K562 (cell line): ENCODE data around the gene NEU3. TPM values are rescaled to one million over a fixed set of nuclear protein-coding genes. Genes with fewer than 3 reads are reported as not detected.
A peak's percentile ranks its signal among the peaks of the same experiment; 100 is the strongest.

Experiments used
- ATAC-seq: fragments of 200-7000 bp; cut with Tn5 transposase; 3 replicates; pipeline ENCODE4 v1.9.1; 2020; ENCODE audit warnings: moderate library complexity
- BruUV-seq: library from RNA; stranded (reverse); fragments of 400-500 nt; replicated peaks from 2 replicates; lab custom pipeline; 2021; lab: Mats Ljungman, UMichigan
- CTCF ChIA-PET: fragments of 300-600 bp; formaldehyde crosslinking; extraction: SDS; loops from one replicate; lab custom pipeline; 2021; ENCODE audit warnings: low intra/inter-chr PET ratio; lab: Yijun Ruan, JAX
- POLR2A ChIA-PET: fragments of 300-600, 350-650 bp; sonication (Branson Sonifier 250); formaldehyde crosslinking; extraction: SDS; loops from one replicate; lab custom pipeline; 2021; ENCODE audit warnings: antibody characterized with exemption, inconsistent platforms; lab: Yijun Ruan, JAX
- DNase-seq, 4 experiments: peaks; one replicate each; pipeline versions ENCODE4 v3.0.0 to v3.0.0-alpha.2; 2011 to 2018; ENCODE audit warnings: low spot score in 3 of 4, mixed read lengths in 3 of 4; ENCODE audit errors: extremely low read depth in 1 of 4
- FAIRE-seq: peaks from 2 replicates; lab custom pipeline; 2011; peaks lifted over from hg19 to GRCh38; lab: Jason Lieb, UNC
- H2AFZ ChIP-seq: 2 replicates; pipeline ENCODE4 v1.6.0; 2011; ENCODE audit warnings: low read depth, low read length, control low read depth, inconsistent platforms
- H3K27ac ChIP-seq: fragments of 200-600 bp; 3 replicates; pipeline ENCODE4 v1.8.0; 2011; ENCODE audit warnings: low read depth, mild to moderate bottlenecking, control low read depth, inconsistent platforms, low read length, moderate library complexity, mixed read lengths; ENCODE audit errors: extremely low read depth
- H3K27me3 ChIP-seq, 2 experiments: fragments of 300-600 bp in 1 of 2; 2 replicates in 1 of 2; 3 replicates in 1 of 2; pipeline versions ENCODE4 v1.6.0 to v1.8.0; 2011; ENCODE audit warnings: inconsistent platforms in 2 of 2, low read length in 2 of 2, mild to moderate bottlenecking in 1 of 2, mixed read lengths in 1 of 2, moderate library complexity in 1 of 2; ENCODE audit not compliant: control insufficient read depth in 2 of 2, insufficient read depth in 2 of 2
- H3K36me3 ChIP-seq: fragments of 300-600 bp; 3 replicates; pipeline ENCODE4 v1.8.0; 2011; ENCODE audit warnings: mild to moderate bottlenecking, low read length, inconsistent platforms; ENCODE audit not compliant: control insufficient read depth, insufficient read depth
- H3K4me1 ChIP-seq, 2 experiments: fragments of 200-600 bp in 1 of 2; replicated peaks in 1 of 2; 2 replicates in 1 of 2; 3 replicates in 1 of 2; pipeline versions ENCODE4 v1.5.1 to v1.8.0; 2011; ENCODE audit warnings: inconsistent platforms in 2 of 2, low read length in 2 of 2, mild to moderate bottlenecking in 1 of 2, mixed read lengths in 1 of 2, moderate library complexity in 1 of 2; ENCODE audit not compliant: control insufficient read depth in 2 of 2, insufficient read depth in 2 of 2
- H3K4me2 ChIP-seq: 2 replicates; pipeline ENCODE4 v1.6.1; 2011; ENCODE audit warnings: low read length, control low read depth, inconsistent platforms, mixed read lengths; ENCODE audit not compliant: insufficient read depth
- H3K4me3 ChIP-seq: fragments of 200-600 bp; sonication (generic), shearing (Covaris generic); 2 replicates; pipeline ENCODE4 v1.5.1; 2016; ENCODE audit warnings: control low read depth, inconsistent platforms
- H3K79me2 ChIP-seq: fragments of 200-600 bp; 3 replicates; pipeline ENCODE4 v1.8.0; 2011; ENCODE audit warnings: low read length, inconsistent platforms; ENCODE audit not compliant: control insufficient read depth, insufficient read depth
- H3K9ac ChIP-seq, 2 experiments: 2 replicates each; pipeline versions ENCODE4 v1.6.0 to v1.6.1; 2011; ENCODE audit warnings: low read depth in 2 of 2, low read length in 2 of 2, control low read depth in 1 of 2, inconsistent platforms in 1 of 2, mild to moderate bottlenecking in 1 of 2, mixed read lengths in 1 of 2; ENCODE audit not compliant: insufficient read depth in 1 of 2
- H3K9me1 ChIP-seq: one replicate; pipeline ENCODE4 v1.6.0; 2011; ENCODE audit warnings: inconsistent platforms, mild to moderate bottlenecking, low read length, moderate library complexity; ENCODE audit not compliant: control insufficient read depth, insufficient read depth
- H3K9me3 ChIP-seq: replicated peaks from 2 replicates; pipeline ENCODE4 v1.5.1; 2011; ENCODE audit warnings: low read depth, low read length, inconsistent platforms; ENCODE audit not compliant: control insufficient read depth, insufficient read depth
- H4K20me1 ChIP-seq: replicated peaks from 2 replicates; pipeline ENCODE4 v1.6.1; 2011; ENCODE audit warnings: low read length, inconsistent platforms, mixed read lengths; ENCODE audit not compliant: control insufficient read depth, insufficient read depth
- C11orf30 ChIP-seq: fragments of 450-650 bp; IDR thresholded peaks from 2 replicates; pipeline ENCODE4 v1.6.1; 2016; ENCODE audit warnings: low read depth, mild to moderate bottlenecking
- CBX3 ChIP-seq, 2 experiments: IDR thresholded peaks; 1 replicate in 1 of 2; 2 replicates in 1 of 2; pipeline ENCODE4 v1.6.1; 2012; ENCODE audit warnings: inconsistent platforms in 2 of 2, low read length in 2 of 2, borderline replicate concordance in 1 of 2, control low read depth in 1 of 2
- CCNT2 ChIP-seq: IDR thresholded peaks from 2 replicates; pipeline ENCODE4 v1.6.1; 2011; ENCODE audit warnings: borderline replicate concordance, low read depth, mild to moderate bottlenecking, moderate library complexity, mixed read lengths, low read length; ENCODE audit not compliant: insufficient read length; ENCODE audit errors: extremely low read depth
- EGR1 ChIP-seq: fragments of 450-650 bp; conservative IDR thresholded peaks from 2 replicates; pipeline ENCODE4 v1.6.1; 2017; ENCODE audit warnings: mild to moderate bottlenecking
- FOS ChIP-seq: IDR thresholded peaks from 3 replicates; pipeline ENCODE4 v1.6.1; 2011; ENCODE audit not compliant: insufficient read length; ENCODE audit errors: extremely low read depth
- MAFF ChIP-seq: IDR thresholded peaks from 2 replicates; pipeline ENCODE4 v1.6.1; 2012; ENCODE audit warnings: low read length, improper control_type of control experiment
- NCOA1 ChIP-seq: fragments of 450-650 bp; IDR thresholded peaks from 2 replicates; pipeline ENCODE4 v1.6.1; 2016; ENCODE audit warnings: low read depth
- NCOR1 ChIP-seq: fragments of 450-650 bp; IDR thresholded peaks from 2 replicates; pipeline ENCODE4 v1.6.1; 2016; ENCODE audit warnings: mild to moderate bottlenecking, moderate library complexity
- RBFOX2 ChIP-seq: fragments of 200-400 bp; formaldehyde crosslinking; IDR thresholded peaks from 2 replicates; pipeline ENCODE4 v1.6.1; 2017; ENCODE audit warnings: low read depth, mild to moderate bottlenecking, low read length, moderate library complexity
- SP2 ChIP-seq: IDR thresholded peaks from 2 replicates; pipeline ENCODE4 v1.6.1; 2011; ENCODE audit warnings: mild to moderate bottlenecking, low read depth, low read length, moderate library complexity; ENCODE audit not compliant: poor library complexity, severe bottlenecking; ENCODE audit errors: extremely low read depth
- TBL1XR1 ChIP-seq, 2 experiments: IDR thresholded peaks; 2 replicates each; pipeline ENCODE4 v1.6.1; 2012; ENCODE audit warnings: improper control_type of control experiment in 2 of 2, low read length in 2 of 2, mild to moderate bottlenecking in 1 of 2
- XRCC4 ChIP-seq: IDR thresholded peaks from one replicate; pipeline ENCODE4 v1.6.1; 2011; ENCODE audit not compliant: insufficient read depth, insufficient read length; ENCODE audit errors: extremely low read depth
- whole genome bisulfite sequencing: fragments of 100-300 bp; shearing (Covaris generic); methylation state at CpG from one replicate; pipeline ENCODE4 v1.1.6; 2016; ENCODE audit warnings: low coverage, mixed read lengths; ENCODE audit not compliant: insufficient coverage; ENCODE audit errors: missing lambda C conversion rate; 5-methylcytosine and 5-hydroxymethylcytosine counted together
- in situ Hi-C: fragments of 300-500 bp; cut with MboI; formaldehyde crosslinking; loops from 4 replicates; pipeline ENCODE4 v1.15.0; 2018; ENCODE audit warnings: inconsistent platforms, mixed read lengths
- intact Hi-C: fragments of 100-400 bp; cut with micrococcal nuclease; formaldehyde crosslinking; loops from 2 replicates; pipeline ENCODE4 v1.14.2; 2022
- polyA plus RNA-seq, 8 experiments: library from polyadenylated mRNA; depleted of rRNA in 4 of 8; stranded (reverse) in 5 of 8; unstranded in 3 of 8; fragments of >200 nt; fragmentation: Nextera tagmentation in 2 of 8; fragmentation: Illumina TruSeq in 1 of 8; extraction: Ambion mirVana in 2 of 8; extraction: Trizol in 1 of 8; gene quantifications; 2 replicates each; pipeline versions ENCODE4 v1.2.1 to v1.2.3, GENCODE V29; 2011 to 2014; ENCODE audit warnings: inconsistent platforms in 1 of 8, missing spikeins in 1 of 8
- total RNA-seq, 7 experiments: library from RNA; depleted of rRNA in 6 of 7; stranded (reverse); fragments of >200 nt in 6 of 7; fragmentation: Illumina TruSeq in 2 of 7; extraction: Trizol in 2 of 7; gene quantifications; 2 replicates each; pipeline versions ENCODE4 v1.2.1 to v1.2.3, GENCODE V29; 2011 to 2021; ENCODE audit warnings: low replicate concordance in 1 of 7
- TF ChIP-seq, protein P1 (sequence below): sonication (generic); formaldehyde crosslinking; IDR thresholded peaks from 2 replicates; pipeline ENCODE4 v1.8.0; 2022; ENCODE audit warnings: mild to moderate bottlenecking, missing genetic modification reagents
- TF ChIP-seq, protein P2 (sequence below): fragments of 250-450 bp; sonication (Bioruptor Pico); IDR thresholded peaks from 2 replicates; pipeline ENCODE4 v1.5.0; 2020; ENCODE audit warnings: mild to moderate bottlenecking, borderline replicate concordance
- TF ChIP-seq, protein P3 (sequence below), 2 experiments: fragments of 150-350 bp in 1 of 2; IDR thresholded peaks; 2 replicates each; pipeline ENCODE4 v1.6.1; 2012 to 2016; ENCODE audit warnings: low read depth in 2 of 2, low read length in 2 of 2, mild to moderate bottlenecking in 1 of 2, moderate library complexity in 1 of 2

NEU3 gene
- total and polyA plus RNA-seq, 9 of the 15 experiments (the other 6 are each of a cell fraction or from before 2014, with no cell fraction given) = 6.2 to 41.3 (median 31.1) TPM

DNA sequence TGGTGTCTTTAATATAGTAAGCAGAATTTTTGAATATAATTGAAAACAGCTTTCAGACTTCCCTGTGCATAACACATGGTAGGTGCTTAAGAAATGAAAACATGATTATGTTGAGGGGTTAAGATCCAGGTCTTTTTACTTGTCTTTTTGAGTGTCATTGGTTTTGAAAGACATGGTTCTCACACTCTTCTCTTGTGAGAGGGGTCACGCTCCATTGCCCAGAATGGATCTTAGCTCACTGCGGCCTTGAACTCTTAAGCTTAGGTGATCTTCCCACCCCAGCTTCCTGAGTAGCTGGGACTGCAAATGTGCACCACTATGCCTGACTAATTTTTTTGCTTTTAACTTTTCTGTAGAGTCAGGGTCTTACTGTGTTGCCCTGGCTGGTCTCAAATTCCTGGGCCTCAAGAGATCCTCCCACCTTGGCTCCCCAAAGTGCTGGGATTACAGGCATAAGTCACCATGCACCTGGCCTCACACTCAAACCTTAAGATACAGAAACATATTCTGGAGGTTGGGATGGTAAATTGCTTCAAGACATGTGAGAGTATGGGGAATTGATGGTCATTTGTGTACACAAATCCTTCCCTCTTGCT, 38.3 kb upstream of the NEU3 start (continued):
- TF ChIP-seq, protein P1, sequence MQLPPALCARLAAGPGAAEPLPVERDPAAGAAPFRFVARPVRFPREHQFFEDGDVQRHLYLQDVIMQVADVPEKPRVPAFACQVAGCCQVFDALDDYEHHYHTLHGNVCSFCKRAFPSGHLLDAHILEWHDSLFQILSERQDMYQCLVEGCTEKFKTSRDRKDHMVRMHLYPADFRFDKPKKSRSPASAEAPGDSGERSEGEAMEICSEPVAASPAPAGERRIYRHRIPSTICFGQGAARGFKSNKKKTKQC (CRISPR knock-in tag) = no peak
- TF ChIP-seq CBX3 (IDR thresholded peaks at IDR 0.05; ENCODE audit: borderline replicate concordance in 1 of 2, low read length in 2 of 2) (no peak), TBL1XR1 (IDR thresholded peaks at IDR 0.05; ENCODE audit: low read length in 2 of 2) (no peak), EGR1 (no peak), NCOR1 (no peak), C11orf30 (no peak), MAFF (no peak)
- TF ChIP-seq, protein P2, sequence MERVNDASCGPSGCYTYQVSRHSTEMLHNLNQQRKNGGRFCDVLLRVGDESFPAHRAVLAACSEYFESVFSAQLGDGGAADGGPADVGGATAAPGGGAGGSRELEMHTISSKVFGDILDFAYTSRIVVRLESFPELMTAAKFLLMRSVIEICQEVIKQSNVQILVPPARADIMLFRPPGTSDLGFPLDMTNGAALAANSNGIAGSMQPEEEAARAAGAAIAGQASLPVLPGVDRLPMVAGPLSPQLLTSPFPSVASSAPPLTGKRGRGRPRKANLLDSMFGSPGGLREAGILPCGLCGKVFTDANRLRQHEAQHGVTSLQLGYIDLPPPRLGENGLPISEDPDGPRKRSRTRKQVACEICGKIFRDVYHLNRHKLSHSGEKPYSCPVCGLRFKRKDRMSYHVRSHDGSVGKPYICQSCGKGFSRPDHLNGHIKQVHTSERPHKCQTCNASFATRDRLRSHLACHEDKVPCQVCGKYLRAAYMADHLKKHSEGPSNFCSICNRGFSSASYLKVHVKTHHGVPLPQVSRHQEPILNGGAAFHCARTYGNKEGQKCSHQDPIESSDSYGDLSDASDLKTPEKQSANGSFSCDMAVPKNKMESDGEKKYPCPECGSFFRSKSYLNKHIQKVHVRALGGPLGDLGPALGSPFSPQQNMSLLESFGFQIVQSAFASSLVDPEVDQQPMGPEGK (CRISPR knock-in tag) = no peak
- TF ChIP-seq, all 486 proteins: peak for 0

DNA sequence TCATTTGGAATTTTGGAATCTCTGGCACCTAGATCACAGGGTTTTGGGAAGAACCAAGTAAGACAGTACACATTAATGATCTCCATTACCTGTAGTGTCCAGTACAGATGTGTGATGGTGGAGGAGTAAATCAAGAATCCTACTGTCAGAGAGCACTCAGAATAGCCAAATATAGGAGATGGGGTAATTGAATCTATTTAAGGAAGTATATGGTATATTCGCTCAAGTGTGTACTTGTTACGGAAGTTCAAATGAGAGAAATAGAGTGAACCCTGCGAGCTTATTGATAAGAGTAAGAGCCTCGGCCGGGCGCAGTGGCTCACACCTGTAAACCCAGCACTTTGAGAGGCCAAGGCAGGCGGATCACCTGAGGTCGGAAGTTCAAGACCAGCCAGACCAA, 37.5 kb upstream of the NEU3 start:
- WGBS = 48% methylated on average over 8 of the region's 8 CpGs
- no TSS peak for BruUV-seq
- POLR2A ChIA-PET = interaction anchor here (1.6 to 4.2 kb wide), 4 partner anchors 9 to 32 kb away, joined by 4 to 27 read pairs (median 8); no protein-coding TSS in a partner anchor
- no peak for TF ChIP-seq NCOA1
- TF ChIP-seq CCNT2 = no peak
- TF ChIP-seq, protein P3, sequence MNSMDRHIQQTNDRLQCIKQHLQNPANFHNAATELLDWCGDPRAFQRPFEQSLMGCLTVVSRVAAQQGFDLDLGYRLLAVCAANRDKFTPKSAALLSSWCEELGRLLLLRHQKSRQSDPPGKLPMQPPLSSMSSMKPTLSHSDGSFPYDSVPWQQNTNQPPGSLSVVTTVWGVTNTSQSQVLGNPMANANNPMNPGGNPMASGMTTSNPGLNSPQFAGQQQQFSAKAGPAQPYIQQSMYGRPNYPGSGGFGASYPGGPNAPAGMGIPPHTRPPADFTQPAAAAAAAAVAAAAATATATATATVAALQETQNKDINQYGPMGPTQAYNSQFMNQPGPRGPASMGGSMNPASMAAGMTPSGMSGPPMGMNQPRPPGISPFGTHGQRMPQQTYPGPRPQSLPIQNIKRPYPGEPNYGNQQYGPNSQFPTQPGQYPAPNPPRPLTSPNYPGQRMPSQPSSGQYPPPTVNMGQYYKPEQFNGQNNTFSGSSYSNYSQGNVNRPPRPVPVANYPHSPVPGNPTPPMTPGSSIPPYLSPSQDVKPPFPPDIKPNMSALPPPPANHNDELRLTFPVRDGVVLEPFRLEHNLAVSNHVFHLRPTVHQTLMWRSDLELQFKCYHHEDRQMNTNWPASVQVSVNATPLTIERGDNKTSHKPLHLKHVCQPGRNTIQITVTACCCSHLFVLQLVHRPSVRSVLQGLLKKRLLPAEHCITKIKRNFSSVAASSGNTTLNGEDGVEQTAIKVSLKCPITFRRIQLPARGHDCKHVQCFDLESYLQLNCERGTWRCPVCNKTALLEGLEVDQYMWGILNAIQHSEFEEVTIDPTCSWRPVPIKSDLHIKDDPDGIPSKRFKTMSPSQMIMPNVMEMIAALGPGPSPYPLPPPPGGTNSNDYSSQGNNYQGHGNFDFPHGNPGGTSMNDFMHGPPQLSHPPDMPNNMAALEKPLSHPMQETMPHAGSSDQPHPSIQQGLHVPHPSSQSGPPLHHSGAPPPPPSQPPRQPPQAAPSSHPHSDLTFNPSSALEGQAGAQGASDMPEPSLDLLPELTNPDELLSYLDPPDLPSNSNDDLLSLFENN (IDR thresholded peaks at IDR 0.05; ENCODE audit: low read depth in 2 of 2, low read length in 2 of 2) = no peak
- TF ChIP-seq RBFOX2 = no peak
- no peak for TF ChIP-seq FOS
- no peak for TF ChIP-seq SP2
- no peak for TF ChIP-seq EGR1
- no peak for TF ChIP-seq XRCC4

More for the DNA sequence above, 37.5 kb upstream of the NEU3 start:
- Histone ChIP-seq H3K9ac (peak overlapping the region; percentile 21 to 97; a peak in 2 of 4 replicates), H3K9me3 (no peaks in the 10 kb centered on the region), H3K27ac (no peak overlapping the region), H3K79me2 (peaks cover 95% of the 10 kb centered on the region), H3K36me3 (peaks cover 51% of the 10 kb centered on the region), H3K4me1 (peaks cover 6 to 17% of the 10 kb centered on the region in 2 experiments; a peak in 3 of 5 replicates), H3K27me3 (no peaks in the 10 kb centered on the region), H3K4me3 (peak overlapping the region; percentile 93), H3K9me1 (no peaks in the 10 kb centered on the region), H2AFZ (no peak overlapping the region), H4K20me1 (peaks cover 11% of the 10 kb centered on the region), H3K4me2 (peak overlapping the region; percentile 95)
- in situ Hi-C loops (no loop called here), intact Hi-C loops (no loop called here)
- FAIRE-seq (no peak), ATAC-seq (no peak), DNase-seq (no peak)
- CTCF ChIA-PET = no interaction called here
